Measurements from ENCODE around the gene RSPH6A.
A peak's percentile ranks its signal among the peaks of the same experiment; 100 is the strongest.

RSPH6A gene

GRCh38 chr19:45814851-45815480, at the start of gene RSPH6A:
RSPH6A (minus strand) TSS chr19:45815308; CDS start chr19:45815176, 132 bp downstream.
- TF ChIP-seq ZBTB7A (IDR thresholded peaks at IDR 0.05; ENCODE audit: low read depth) (no peak), CEBPB (IDR thresholded peaks at IDR 0.05) (no peak), EGR1 (IDR thresholded peaks at IDR 0.05) (no peak), YY1 (IDR thresholded peaks at IDR 0.05; ENCODE audit: low read depth) (no peak), EP300 (IDR thresholded peaks at IDR 0.05; ENCODE audit: borderline replicate concordance) (no peak), USF1 (IDR thresholded peaks at IDR 0.05) (no peak), FOXM1 (IDR thresholded peaks at IDR 0.05; ENCODE audit: borderline replicate concordance, low read depth) (no peak), TAF1 (IDR thresholded peaks at IDR 0.05; ENCODE audit: low read depth) (no peak), CREB1 (IDR thresholded peaks at IDR 0.05; ENCODE audit: low read depth) (no peak), TEAD4 (IDR thresholded peaks at IDR 0.05) (no peak), RAD21 (IDR thresholded peaks at IDR 0.05; ENCODE audit: low read depth) (no peak), TCF12 (IDR thresholded peaks at IDR 0.05; ENCODE audit: low read depth) (no peak), NFIC (IDR thresholded peaks at IDR 0.05) (no peak), REST (IDR thresholded peaks at IDR 0.05; ENCODE audit: low read depth) (no peak)
- TF ChIP-seq, protein P1, sequence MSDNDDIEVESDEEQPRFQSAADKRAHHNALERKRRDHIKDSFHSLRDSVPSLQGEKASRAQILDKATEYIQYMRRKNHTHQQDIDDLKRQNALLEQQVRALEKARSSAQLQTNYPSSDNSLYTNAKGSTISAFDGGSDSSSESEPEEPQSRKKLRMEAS (IDR thresholded peaks at IDR 0.05): no peak

DNA sequence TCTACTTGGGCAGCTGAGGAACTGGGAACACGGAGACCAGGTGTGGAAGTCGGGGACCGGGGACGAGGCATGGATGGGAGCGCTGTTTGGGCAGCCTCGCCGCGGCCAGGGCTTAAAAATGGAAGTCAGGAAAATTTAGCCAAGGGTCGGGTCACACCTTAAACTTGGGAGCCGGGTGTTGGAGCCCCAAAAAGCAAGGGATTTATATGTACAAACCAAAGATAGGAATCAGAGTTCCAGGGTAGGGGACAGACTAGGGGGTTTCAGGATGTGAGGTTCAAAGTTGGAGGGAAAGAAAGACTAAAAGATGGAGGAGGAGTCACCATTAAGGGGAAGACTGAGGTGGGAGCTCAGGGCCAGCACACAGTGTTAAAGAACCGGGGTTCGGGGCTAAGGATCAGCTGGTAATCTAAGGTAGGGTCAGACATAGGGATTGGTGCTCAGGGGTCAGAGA, 49.5 kb upstream of the RSPH6A start:
- TF ChIP-seq EGR1 (IDR thresholded peaks at IDR 0.05) (no peak), TAF1 (IDR thresholded peaks at IDR 0.05; ENCODE audit: low read depth) (no peak), CEBPB (IDR thresholded peaks at IDR 0.05) (no peak), NFIC (IDR thresholded peaks at IDR 0.05) (no peak), REST (IDR thresholded peaks at IDR 0.05; ENCODE audit: low read depth) (no peak), YY1 (IDR thresholded peaks at IDR 0.05; ENCODE audit: low read depth) (no peak), TEAD4 (IDR thresholded peaks at IDR 0.05) (no peak), ZBTB7A (IDR thresholded peaks at IDR 0.05; ENCODE audit: low read depth) (no peak), TCF12 (IDR thresholded peaks at IDR 0.05; ENCODE audit: low read depth) (no peak), EP300 (IDR thresholded peaks at IDR 0.05; ENCODE audit: borderline replicate concordance) (no peak), RAD21 (IDR thresholded peaks at IDR 0.05; ENCODE audit: low read depth) (no peak), USF1 (IDR thresholded peaks at IDR 0.05) (no peak), FOXM1 (IDR thresholded peaks at IDR 0.05; ENCODE audit: borderline replicate concordance, low read depth) (no peak), CREB1 (IDR thresholded peaks at IDR 0.05; ENCODE audit: low read depth) (no peak)
- TF ChIP-seq, protein P1 (IDR thresholded peaks at IDR 0.05): no peak

- no peak for TF ChIP-seq NFIC (IDR thresholded peaks at IDR 0.05)
- TF ChIP-seq USF1 (IDR thresholded peaks at IDR 0.05): no peak
- TF ChIP-seq, protein P1 (IDR thresholded peaks at IDR 0.05): no peak
- no peak for TF ChIP-seq YY1 (IDR thresholded peaks at IDR 0.05; ENCODE audit: low read depth)
- peak; percentile 40; the same call in 1 of the 2 replicates for TF ChIP-seq RAD21 (IDR thresholded peaks at IDR 0.05; ENCODE audit: low read depth)
- TF ChIP-seq TCF12 (IDR thresholded peaks at IDR 0.05; ENCODE audit: low read depth): no peak; the same call in 1 of the 2 replicates
- no peak for TF ChIP-seq FOXM1 (IDR thresholded peaks at IDR 0.05; ENCODE audit: borderline replicate concordance, low read depth)
- 0 out of 2 replicates have a peak, but pooled peaks have one; percentile 53 for TF ChIP-seq ZBTB7A (IDR thresholded peaks at IDR 0.05; ENCODE audit: low read depth)
- TF ChIP-seq EGR1 (IDR thresholded peaks at IDR 0.05): no peak
Measured at GRCh38 chr19:45863840-45864628, 48.9 kb upstream of the RSPH6A start, which contains the start of gene FOXA3. FOXA3 (plus strand) TSS chr19:45864326; CDS start chr19:45864457, 131 bp downstream.

DNA sequence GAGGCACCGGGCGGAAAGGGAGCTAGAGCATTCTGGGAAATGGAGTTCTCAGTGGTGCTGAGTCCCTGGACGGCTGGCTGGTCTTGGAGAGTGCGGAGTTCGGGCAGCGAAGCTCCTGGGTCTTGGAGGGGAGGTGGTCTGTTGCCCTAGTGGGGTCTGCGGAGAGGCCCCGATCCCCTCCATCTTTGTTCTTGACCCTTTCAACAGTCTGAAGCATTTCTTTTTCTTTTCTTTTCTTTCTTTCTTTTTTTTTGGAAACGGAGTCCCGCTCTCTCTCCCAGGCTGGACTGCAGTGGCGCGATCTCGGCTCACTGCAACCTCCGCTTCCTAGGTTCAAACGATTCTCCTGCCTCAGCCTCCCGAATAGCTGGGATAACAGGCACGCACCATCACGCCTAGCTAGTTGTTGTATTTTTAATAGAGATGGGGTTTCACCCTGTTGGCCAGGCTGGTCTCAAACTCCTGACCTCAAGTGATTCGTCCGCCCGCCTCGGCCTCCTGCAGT, 48.3 kb upstream of the RSPH6A start:
- no peak for TF ChIP-seq CREB1 (IDR thresholded peaks at IDR 0.05; ENCODE audit: low read depth)
- no peak for TF ChIP-seq REST (IDR thresholded peaks at IDR 0.05; ENCODE audit: low read depth)
- no peak for TF ChIP-seq YY1 (IDR thresholded peaks at IDR 0.05; ENCODE audit: low read depth)
- TF ChIP-seq EP300 (IDR thresholded peaks at IDR 0.05; ENCODE audit: borderline replicate concordance): no peak
- TF ChIP-seq, protein P1 (IDR thresholded peaks at IDR 0.05): no peak
- no peak for TF ChIP-seq CEBPB (IDR thresholded peaks at IDR 0.05)
- TF ChIP-seq NFIC (IDR thresholded peaks at IDR 0.05): no peak
- no peak for TF ChIP-seq TCF12 (IDR thresholded peaks at IDR 0.05; ENCODE audit: low read depth)
- no peak for TF ChIP-seq EGR1 (IDR thresholded peaks at IDR 0.05)
- TF ChIP-seq RAD21 (IDR thresholded peaks at IDR 0.05; ENCODE audit: low read depth): no peak
- TF ChIP-seq TAF1 (IDR thresholded peaks at IDR 0.05; ENCODE audit: low read depth): no peak
- no peak for TF ChIP-seq ZBTB7A (IDR thresholded peaks at IDR 0.05; ENCODE audit: low read depth)
- no peak for TF ChIP-seq TEAD4 (IDR thresholded peaks at IDR 0.05)
- TF ChIP-seq FOXM1 (IDR thresholded peaks at IDR 0.05; ENCODE audit: borderline replicate concordance, low read depth): no peak
- TF ChIP-seq USF1 (IDR thresholded peaks at IDR 0.05): no peak

Measured in Ishikawa (cell line).